Caki2 (cell line): ENCODE data around the gene NKX2-3. TPM values are rescaled to one million over a fixed set of nuclear protein-coding genes. Genes with fewer than 3 reads are reported as not detected.
A peak's percentile ranks its signal among the peaks of the same experiment; 100 is the strongest.

ENCODE experiments used
- DNase-seq: peaks from one replicate; pipeline ENCODE4 v3.0.0-alpha.2; 2015; ENCODE audit warnings: low read depth
- in situ Hi-C: cut with HindIII; loops from 2 replicates; pipeline ENCODE4 v1.10.0; 2016; ENCODE audit warnings: low sequenced_read_pairs, low pct_unique_long_range_greater_than_20kb, mixed read lengths
- total RNA-seq: library from RNA; depleted of rRNA; stranded (reverse); fragments of >200 nt; shearing (Covaris generic); gene quantifications from 2 replicates; pipeline ENCODE4 v1.2.3, GENCODE V29; 2014; ENCODE audit warnings: low replicate concordance

Gene NKX2-3
- total RNA-seq, 1 experiment from 2014 or later = 2.5 TPM

DNA sequence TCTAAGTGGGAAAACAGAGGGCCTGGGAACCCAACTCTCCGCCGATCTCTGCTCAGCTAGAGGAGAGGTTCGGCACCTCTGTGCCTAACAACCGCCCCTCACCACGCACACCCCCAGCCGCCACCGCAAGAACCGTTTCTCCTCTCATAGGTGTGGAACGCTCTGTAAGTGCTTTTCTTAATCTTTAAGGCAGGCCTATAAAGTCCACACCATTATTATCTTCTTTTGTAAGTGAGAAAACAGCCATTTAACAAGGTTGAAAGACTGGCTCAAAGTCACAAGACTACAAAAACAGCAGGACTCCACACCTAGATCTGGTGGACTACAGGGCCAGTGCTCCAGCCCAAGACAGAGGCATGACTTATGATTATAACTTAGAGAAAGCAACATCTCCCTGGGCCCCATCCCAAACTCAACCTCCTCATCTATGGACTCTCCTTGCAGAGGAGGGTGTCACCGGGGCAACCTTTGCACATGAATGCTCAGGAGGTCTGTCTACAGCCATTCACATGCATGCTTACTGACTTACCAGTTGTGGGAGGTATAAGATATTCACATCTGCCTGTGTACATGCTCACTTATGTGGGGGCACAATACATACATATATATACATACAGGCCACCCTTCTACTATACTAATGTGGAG lies 7.9 kb upstream of the NKX2-3 start:
- in situ Hi-C loops = no loop called here
- DNase-seq = no peak

DNA sequence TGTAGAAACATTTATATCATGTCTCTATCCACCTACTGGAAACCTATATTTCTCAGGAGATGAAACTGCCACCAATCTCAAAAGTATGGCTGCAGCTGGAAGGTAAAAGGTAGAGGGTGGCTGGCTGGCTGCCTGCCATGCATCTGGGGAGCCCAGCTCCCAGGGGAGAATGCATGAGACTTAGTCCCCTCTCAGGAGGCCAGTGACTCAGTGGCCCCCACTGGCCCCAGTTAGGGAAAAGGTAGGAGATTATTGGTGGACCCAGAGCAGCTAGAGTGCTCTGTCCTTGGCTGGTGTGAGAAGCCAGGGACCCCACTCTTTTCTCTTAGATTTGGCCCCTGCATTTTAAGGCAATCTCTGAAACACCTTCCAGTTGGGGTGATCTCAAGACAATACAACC lies 6.8 kb upstream of the NKX2-3 start:
- in situ Hi-C loops = no loop called here
- no peak for DNase-seq

DNA sequence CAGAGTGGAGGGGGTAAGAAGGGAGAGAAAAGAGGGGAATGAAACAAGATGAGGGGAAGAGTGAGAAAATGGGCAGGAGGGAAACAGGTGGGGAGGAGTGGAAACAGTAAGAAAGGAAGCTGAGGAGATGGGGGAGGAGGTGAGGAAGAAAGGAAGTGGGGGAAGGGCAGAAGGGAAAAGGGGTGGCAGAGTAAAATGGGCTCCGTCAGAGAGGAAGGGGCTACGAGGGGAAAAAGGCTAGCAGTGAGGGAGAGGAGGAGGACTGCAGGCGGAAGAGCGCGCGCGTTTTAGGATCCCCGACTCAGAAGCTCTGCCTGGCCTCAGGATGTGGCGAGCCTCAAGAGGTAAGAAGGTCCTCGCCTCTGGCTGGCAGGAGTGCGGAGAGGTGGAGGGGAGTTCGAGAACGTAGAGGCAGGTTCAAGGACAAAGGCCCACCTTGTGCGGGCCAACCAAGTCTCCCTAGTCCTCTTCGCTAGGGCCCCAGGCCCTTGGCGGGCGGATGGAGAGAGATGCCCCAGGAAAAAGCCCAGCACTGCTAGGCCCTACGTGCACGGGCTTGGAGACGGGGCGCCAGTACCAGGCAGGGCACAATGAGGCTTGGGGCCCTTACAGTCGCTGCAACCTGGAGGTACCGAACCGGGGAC lies 5.8 kb upstream of the NKX2-3 start:
- DNase-seq = no peak
- in situ Hi-C loops = no loop called here

DNA sequence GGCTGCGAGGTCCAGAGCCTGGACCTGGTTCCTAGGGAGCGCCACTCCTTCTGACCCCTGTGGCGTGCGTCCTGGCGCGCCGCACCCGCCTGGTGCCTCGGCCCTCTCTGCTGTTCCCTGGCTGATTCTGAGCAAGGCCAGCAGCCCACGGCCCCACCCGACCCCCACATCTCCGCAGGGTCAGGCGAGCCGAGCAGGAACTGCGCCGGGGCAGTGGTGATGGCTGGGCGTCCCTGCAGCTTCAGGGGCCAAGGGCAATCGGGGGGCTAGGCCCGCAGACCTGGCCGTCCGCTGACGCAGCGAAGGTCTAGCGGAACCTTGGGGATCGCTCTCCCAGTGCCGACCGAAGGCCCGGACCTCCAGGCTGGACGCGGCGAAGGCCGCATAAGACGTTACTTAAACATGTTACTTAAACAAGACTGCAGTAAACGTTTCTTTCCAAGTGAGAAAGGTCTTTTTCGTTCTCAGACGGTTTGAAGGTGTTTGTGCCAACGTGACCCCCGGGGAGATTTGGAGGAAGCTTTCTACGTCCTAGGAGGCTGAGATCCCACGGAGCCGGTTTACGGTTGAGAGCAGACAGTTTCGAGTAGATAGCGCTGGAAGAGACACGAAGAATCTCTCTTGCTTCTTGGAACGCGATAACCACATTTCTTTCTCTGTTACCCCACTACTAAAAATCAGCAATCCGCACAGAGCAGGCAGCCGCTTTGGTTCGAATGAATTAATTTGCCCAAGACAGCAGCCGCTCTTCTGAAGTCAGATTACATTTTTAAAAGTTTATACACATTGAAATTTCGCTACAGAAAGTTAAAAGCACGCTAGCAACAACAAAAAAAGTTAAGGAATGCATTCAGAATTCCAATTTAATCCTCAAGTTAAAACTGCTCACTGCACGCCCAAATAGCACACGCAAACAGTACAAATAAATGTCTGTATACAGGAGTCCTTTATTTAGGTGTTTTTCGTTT lies 4.9 kb upstream of the NKX2-3 start:
- DNase-seq = no peak
- in situ Hi-C loops = no loop called here

- no peak for DNase-seq
Measured at GRCh38 chr10:99528494-99529441, 4.0 kb upstream of the NKX2-3 start.

DNA sequence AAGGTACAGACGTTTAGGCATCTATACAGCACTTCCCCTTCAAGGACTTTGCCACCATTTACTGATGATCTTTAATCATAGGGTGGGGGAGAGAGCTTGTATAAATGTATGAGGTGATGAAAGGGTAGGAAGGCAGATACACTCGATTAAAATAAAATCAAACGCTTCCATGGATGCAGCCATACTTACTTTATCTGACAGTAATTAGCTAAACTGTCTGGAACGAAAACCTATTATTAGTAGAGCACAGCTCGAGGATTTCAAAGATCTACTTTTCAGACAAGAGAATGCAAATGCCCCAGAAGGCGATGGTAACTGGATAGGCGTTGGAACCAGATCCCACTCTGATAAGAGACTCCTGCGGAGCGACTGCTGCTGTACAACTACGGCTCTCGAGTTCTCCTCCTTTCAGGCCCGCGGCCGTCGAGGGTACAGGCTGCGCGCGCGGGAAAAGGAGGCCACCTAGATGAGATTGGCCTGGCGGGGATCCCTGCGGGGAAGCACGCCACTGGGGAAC lies 3.1 kb upstream of the NKX2-3 start:
- no peak for DNase-seq
- in situ Hi-C loops = no loop called here

More at GRCh38 chr10:99528494-99529441, 4.0 kb upstream of the NKX2-3 start:
- in situ Hi-C loops = no loop called here

GRCh38 chr10:99530108-99531025 lies 2.4 kb upstream of the NKX2-3 start:
- in situ Hi-C loops = no loop called here
- DNase-seq = no peak

DNA sequence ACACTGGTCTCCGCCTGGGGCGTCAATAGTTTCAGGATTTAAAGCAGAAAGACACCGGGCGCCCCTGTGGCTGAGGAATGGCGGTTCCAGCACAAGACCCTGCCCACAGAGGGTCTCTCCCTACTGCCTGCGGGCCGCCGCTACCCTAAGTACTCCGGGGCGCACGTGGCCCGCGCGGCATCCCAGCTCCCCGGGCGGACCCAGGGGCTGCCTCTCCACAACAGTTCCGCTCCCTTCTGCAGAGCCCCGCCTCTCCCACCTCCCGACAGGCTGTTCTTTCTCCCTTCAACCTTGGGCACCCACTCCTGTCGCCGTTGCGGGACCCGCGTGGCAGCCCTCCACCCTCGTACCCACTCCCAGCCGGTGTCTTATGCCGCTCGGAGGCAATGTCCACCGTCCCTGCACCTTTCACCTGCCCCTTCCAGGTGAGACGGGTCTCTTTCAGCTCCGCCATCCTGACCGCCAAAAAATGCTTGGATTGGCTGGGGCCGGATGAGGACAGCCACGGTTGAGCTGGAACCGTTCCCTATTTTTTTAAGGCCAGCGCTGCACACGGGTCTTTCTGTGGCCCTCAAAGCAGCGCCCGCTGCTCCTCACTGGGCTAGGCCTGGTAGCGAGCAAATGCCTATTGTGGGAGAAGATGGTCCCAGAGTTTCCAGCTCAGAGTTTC lies 1.6 kb upstream of the NKX2-3 start:
- in situ Hi-C loops = no loop called here
- no peak for DNase-seq

- DNase-seq = no peak
- in situ Hi-C loops = no loop called here
Measured at GRCh38 chr10:99531696-99532593, 797 bp upstream of the NKX2-3 start.

DNA sequence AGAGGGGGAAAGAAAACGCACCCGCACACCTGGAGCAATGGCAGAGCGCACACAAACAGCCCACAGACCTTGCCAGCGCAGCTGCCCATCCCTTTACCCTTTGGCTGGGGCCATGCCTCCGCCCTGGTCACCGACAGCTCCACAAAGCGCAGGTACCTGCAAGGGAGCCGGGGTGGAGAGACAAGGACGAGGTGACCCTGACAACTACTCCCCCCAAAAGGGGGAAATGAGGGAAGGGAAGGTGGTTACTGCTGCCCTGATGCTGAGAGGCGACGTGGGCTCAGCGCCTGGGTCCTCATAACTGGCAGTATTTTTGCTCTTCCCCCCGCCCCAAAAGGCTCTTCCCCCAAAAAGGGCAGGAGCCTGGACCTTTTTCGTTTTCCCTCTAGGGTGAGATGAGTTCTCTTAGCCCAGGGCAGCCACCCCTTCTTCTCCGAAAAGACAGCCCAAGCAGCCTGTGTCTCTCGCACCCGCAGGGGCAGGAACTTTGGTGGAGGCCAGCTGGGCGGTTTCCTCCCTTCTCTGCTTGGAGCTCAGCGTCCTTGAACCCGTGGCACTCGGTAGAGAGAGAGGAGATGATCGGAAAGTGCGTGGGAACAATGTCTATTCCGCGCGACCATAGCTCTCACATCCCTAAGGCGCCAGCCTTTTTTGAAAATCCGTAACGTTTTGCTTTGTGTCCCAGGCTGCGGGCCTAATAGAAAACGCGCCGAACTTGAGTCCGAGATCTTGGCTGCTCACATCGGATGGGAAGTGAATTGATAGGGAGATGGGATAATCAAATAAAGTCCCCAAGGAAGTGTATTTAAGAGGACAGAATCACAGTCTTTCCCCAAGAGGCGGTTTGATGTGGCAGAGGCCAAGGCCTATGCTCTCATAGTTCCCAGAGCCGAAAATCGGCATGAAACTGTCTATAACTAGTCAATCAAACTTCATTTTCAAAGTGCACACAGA lies 1.0 kb downstream of the NKX2-3 start:
- no peak for DNase-seq
- in situ Hi-C loops = no loop called here

DNA sequence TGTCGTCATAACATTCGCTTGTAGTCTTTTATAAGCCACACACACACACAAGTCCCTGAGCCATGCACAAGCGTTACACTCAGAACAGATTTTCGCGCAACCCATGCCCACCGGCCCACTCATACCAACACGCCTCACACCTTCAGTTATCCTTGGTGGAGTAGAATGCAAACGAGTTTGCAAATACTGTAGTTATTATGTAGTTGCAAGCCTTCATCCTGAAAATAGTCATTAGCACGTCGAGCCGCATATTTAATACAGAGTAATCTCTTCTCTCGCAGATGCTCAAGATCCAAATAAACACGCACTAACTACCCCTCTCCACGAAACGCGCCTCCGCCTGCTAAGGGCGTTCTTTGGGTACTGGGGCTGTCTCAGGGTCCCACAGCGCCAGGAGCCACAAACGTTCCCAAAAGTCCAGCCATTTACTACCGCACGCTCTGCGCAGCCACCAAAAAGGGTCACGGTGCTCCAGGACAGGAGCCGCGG lies 1.8 kb downstream of the NKX2-3 start:
- no peak for DNase-seq
- in situ Hi-C loops = no loop called here

DNA sequence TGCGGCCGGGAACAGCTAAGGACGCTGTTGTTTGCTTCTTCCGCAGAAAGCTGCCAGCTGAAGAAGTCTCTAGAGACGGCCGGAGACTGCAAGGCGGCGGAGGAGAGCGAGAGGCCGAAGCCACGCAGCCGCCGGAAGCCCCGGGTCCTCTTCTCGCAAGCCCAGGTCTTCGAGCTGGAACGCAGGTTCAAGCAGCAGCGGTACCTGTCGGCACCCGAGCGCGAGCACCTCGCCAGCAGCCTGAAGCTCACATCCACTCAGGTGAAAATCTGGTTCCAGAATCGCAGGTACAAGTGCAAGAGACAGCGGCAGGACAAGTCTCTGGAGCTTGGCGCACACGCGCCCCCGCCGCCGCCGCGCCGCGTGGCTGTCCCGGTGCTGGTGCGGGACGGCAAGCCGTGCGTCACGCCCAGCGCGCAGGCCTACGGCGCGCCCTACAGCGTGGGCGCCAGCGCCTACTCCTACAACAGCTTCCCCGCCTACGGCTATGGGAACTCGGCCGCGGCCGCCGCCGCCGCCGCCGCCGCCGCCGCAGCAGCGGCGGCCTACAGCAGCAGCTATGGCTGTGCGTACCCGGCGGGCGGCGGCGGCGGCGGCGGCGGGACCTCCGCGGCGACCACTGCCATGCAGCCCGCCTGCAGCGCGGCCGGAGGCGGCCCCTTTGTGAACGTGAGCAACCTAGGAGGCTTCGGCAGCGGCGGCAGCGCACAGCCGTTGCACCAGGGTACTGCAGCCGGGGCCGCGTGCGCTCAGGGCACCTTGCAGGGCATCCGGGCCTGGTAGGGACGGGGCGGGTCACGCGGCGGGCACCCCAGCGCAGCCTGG lies 2.4 kb downstream of the NKX2-3 start:
- in situ Hi-C loops = no loop called here

GRCh38 chr10:99535764-99536337 lies 3.1 kb downstream of the NKX2-3 start:
- in situ Hi-C loops = no loop called here
- no peak for DNase-seq

More for the DNA sequence above, 2.4 kb downstream of the NKX2-3 start:
- peak; percentile 32 for DNase-seq
